ENCODE data around the gene GNG8.

DNA sequence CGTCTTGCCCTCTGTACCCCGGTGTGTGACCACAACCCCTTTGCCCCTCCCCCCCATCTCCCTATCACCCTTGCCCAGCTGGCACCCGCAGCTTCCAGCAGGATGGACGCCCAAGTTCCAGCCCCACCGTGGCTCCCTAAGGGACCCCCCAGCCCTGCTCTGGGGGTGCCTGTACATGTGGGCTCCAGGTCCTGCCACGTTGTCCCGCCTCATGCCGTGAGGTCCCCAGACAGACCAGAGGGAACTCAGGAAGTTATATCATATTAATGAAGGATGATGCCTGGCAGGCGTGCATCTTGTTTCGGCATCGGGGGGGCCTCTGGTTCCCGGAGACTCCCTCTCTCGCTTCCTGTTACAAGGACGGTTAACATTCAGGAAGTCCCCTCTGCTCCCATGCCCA is 9.6 kb downstream of the GNG8 start:
- no peak for TF ChIP-seq CTCF (IDR thresholded peaks at IDR 0.05)
- TF ChIP-seq POLR2A (IDR thresholded peaks at IDR 0.05) = no peak

All from testis (tissue), 2 donors.